HepG2 (cell line): Measurements from ENCODE around the gene CRAMP1. TPM values are rescaled to one million over a fixed set of nuclear protein-coding genes. Genes with fewer than 3 reads are reported as not detected.

Source experiments
- CHD2 ChIP-seq: IDR thresholded peaks from 2 replicates; pipeline ENCODE4 v1.6.1; 2011; ENCODE audit warnings: low read depth, low read length, improper control_type of control experiment
- CREBL2 ChIP-seq: sonication (generic); formaldehyde crosslinking; IDR thresholded peaks from 2 replicates; pipeline ENCODE4 v1.8.1; 2023; ENCODE audit warnings: missing genetic modification reagents, mild to moderate bottlenecking, borderline replicate concordance
- EEA1 ChIP-seq: sonication (generic); formaldehyde crosslinking; IDR thresholded peaks from 2 replicates; pipeline ENCODE4 v1.5.1; 2020; ENCODE audit warnings: mild to moderate bottlenecking, missing genetic modification reagents, borderline replicate concordance
- HDAC1 ChIP-seq: sonication (generic); formaldehyde crosslinking; IDR thresholded peaks from 2 replicates; pipeline ENCODE4 v1.5.1; 2020; ENCODE audit warnings: mild to moderate bottlenecking, missing genetic modification reagents
- HNF4G ChIP-seq, 2 experiments: sonication (generic) in 1 of 2; formaldehyde crosslinking in 1 of 2; IDR thresholded peaks; 2 replicates each; pipeline versions ENCODE4 v1.4.0 to v1.6.1; 2011 to 2020; ENCODE audit warnings: borderline replicate concordance in 2 of 2, low read depth in 2 of 2, mild to moderate bottlenecking in 2 of 2, low read length in 1 of 2, missing genetic modification reagents in 1 of 2, moderate library complexity in 1 of 2
- ISL2 ChIP-seq: sonication (generic); formaldehyde crosslinking; IDR thresholded peaks from 2 replicates; pipeline ENCODE4 v1.5.0; 2020; ENCODE audit warnings: missing genetic modification reagents
- KDM3A ChIP-seq: IDR thresholded peaks from 2 replicates; pipeline ENCODE4 v1.6.1; 2018; ENCODE audit warnings: low read depth, missing compliant biosample characterization
- LCORL ChIP-seq, 2 experiments: fragments of 450-650 bp in 1 of 2; sonication (generic) in 1 of 2; formaldehyde crosslinking in 1 of 2; IDR thresholded peaks; 2 replicates each; pipeline versions ENCODE4 v1.5.0 to v1.6.1; 2017 to 2020; ENCODE audit warnings: antibody characterized with exemption in 1 of 2, missing genetic modification reagents in 1 of 2
- MYNN ChIP-seq: sonication (generic); formaldehyde crosslinking; IDR thresholded peaks from 2 replicates; pipeline ENCODE4 v1.4.0; 2020; ENCODE audit warnings: mild to moderate bottlenecking, low read depth, missing genetic modification reagents
- SNAI1 ChIP-seq: sonication (generic); formaldehyde crosslinking; IDR thresholded peaks from 2 replicates; pipeline ENCODE4 v1.5.0; 2020; ENCODE audit warnings: mild to moderate bottlenecking, missing genetic modification reagents, borderline replicate concordance
- TBX2 ChIP-seq: sonication (generic); formaldehyde crosslinking; IDR thresholded peaks from 2 replicates; pipeline ENCODE4 v1.5.0; 2020; ENCODE audit warnings: missing genetic modification reagents, mild to moderate bottlenecking, borderline replicate concordance
- ZBTB43 ChIP-seq: sonication (generic); formaldehyde crosslinking; conservative IDR thresholded peaks from 2 replicates; pipeline ENCODE4 v1.4.0; 2020; ENCODE audit warnings: missing genetic modification reagents
- ZBTB49 ChIP-seq: sonication (generic); formaldehyde crosslinking; IDR thresholded peaks from 2 replicates; pipeline ENCODE4 v1.4.0; 2020; ENCODE audit warnings: missing genetic modification reagents, borderline replicate concordance
- ZEB1 ChIP-seq: IDR thresholded peaks from 2 replicates; pipeline ENCODE4 v1.6.1; 2012; ENCODE audit warnings: mild to moderate bottlenecking, low read depth, inconsistent platforms; ENCODE audit not compliant: insufficient replicate concordance
- ZNF232 ChIP-seq: sonication (generic); formaldehyde crosslinking; IDR thresholded peaks from 2 replicates; pipeline ENCODE4 v1.4.0; 2020; ENCODE audit warnings: missing genetic modification reagents, borderline replicate concordance
- ZNF350 ChIP-seq: sonication (generic); formaldehyde crosslinking; IDR thresholded peaks from 2 replicates; pipeline ENCODE4 v1.4.0; 2020; ENCODE audit warnings: mild to moderate bottlenecking, low read depth, missing genetic modification reagents, borderline replicate concordance
- ZNF382 ChIP-seq: sonication (generic); formaldehyde crosslinking; IDR thresholded peaks from 2 replicates; pipeline ENCODE4 v1.5.0; 2020; ENCODE audit warnings: missing genetic modification reagents, mild to moderate bottlenecking, borderline replicate concordance
- ZNF609 ChIP-seq: sonication (generic); formaldehyde crosslinking; IDR thresholded peaks from 2 replicates; pipeline ENCODE4 v1.4.0; 2020; ENCODE audit warnings: mild to moderate bottlenecking, missing genetic modification reagents, borderline replicate concordance
- polyA plus RNA-seq, 8 experiments: library from polyadenylated mRNA; depleted of rRNA in 3 of 8; stranded (reverse) in 7 of 8; unstranded in 1 of 8; fragments of >200 nt; fragmentation: Illumina TruSeq in 4 of 8; extraction: Trizol in 4 of 8; gene quantifications; 2 replicates each; pipeline versions ENCODE4 v1.2.1 to v1.2.3, GENCODE V29; 2011 to 2016; ENCODE audit warnings: low read depth in 4 of 8, missing spikeins in 1 of 8, mixed read lengths in 1 of 8; ENCODE audit not compliant: insufficient read depth in 1 of 8
- total RNA-seq, 5 experiments: library from RNA; depleted of rRNA; stranded (reverse); fragments of >200 nt; fragmentation: Illumina TruSeq; extraction: Trizol; gene quantifications; 2 replicates each; pipeline ENCODE4 v1.2.3, GENCODE V29; 2016; ENCODE audit warnings: low read depth in 1 of 5

The CRAMP1 gene
- total and polyA plus RNA-seq, 2 of the 13 experiments (the other 11 are each of a cell fraction or from before 2014, with no cell fraction given), result 6.8 to 9.7 TPM

GRCh38 chr16:1710811-1711507 lies 98.8 kb downstream of the CRAMP1 start (continued):
- TF ChIP-seq ZNF609 (CRISPR knock-in tag) (no peak), KDM3A (CRISPR knock-in tag) (no peak), SNAI1 (no peak), TBX2 (CRISPR knock-in tag) (no peak; the same call in 1 of the 2 replicates), EEA1 (no peak), ZBTB43 (CRISPR knock-in tag) (no peak), ZNF232 (CRISPR knock-in tag) (no peak), CHD2 (no peak), ZNF350 (no peak), ISL2 (CRISPR knock-in tag) (no peak), ZNF382 (CRISPR knock-in tag) (no peak), HDAC1 (CRISPR knock-in tag) (no peak), LCORL (IDR thresholded peaks at IDR 0.05) (no peak), LCORL (CRISPR knock-in tag; IDR thresholded peaks at IDR 0.05) (no peak), MYNN (CRISPR knock-in tag) (no peak), CREBL2 (CRISPR knock-in tag) (no peak), HNF4G (IDR thresholded peaks at IDR 0.05; ENCODE audit: borderline replicate concordance, low read depth, low read length) (peak; percentile 36; the same call in 1 of the 2 replicates), HNF4G (CRISPR knock-in tag; IDR thresholded peaks at IDR 0.05; ENCODE audit: borderline replicate concordance, low read depth) (no peak), ZEB1 (no peak), ZBTB49 (CRISPR knock-in tag) (no peak)
